GM19238 (cell line): Measurements from ENCODE around the gene TOGARAM2.
"Not testable (repeated sequence)": the region's sequence is repeated elsewhere in the genome, so short reads cannot be mapped to it uniquely, and the experiment has no call there.

Source experiments
- DNase-seq: peaks from one replicate; pipeline ENCODE4 v3.0.0; 2011; ENCODE audit warnings: low spot score; ENCODE audit not compliant: insufficient read length

Gene TOGARAM2

GRCh38 chr2:29072251-29072650, 91.2 kb downstream of the TOGARAM2 start:
- no peak for DNase-seq

GRCh38 chr2:29072971-29073725, 92.0 kb downstream of the TOGARAM2 start:
- DNase-seq, result no peak

GRCh38 chr2:29073933-29074332, 92.8 kb downstream of the TOGARAM2 start:
- no peak for DNase-seq

GRCh38 chr2:29074411-29074810, 93.3 kb downstream of the TOGARAM2 start, which contains the start of gene PCARE:
PCARE (minus strand) TSS chr2:29074523; CDS start chr2:29074261, 262 bp downstream.
- DNase-seq, result no peak

GRCh38 chr2:29075894-29076705, 95.0 kb downstream of the TOGARAM2 start:
- no peak for DNase-seq

GRCh38 chr2:29079887-29080286, 98.8 kb downstream of the TOGARAM2 start:
- DNase-seq, result no peak

- no peak for DNase-seq
These were observed 100.0 kb downstream of the TOGARAM2 start for GRCh38 chr2:29080886-29081743.

- no peak for DNase-seq
These were observed 101.9 kb downstream of the TOGARAM2 start for GRCh38 chr2:29082804-29083495.

- DNase-seq, result no peak
These were observed 103.5 kb downstream of the TOGARAM2 start for GRCh38 chr2:29084554-29084953.

GRCh38 chr2:29090311-29090710, 109.2 kb downstream of the TOGARAM2 start:
- not testable (repeated sequence) for DNase-seq

GRCh38 chr2:29096969-29097368, 115.9 kb downstream of the TOGARAM2 start:
- DNase-seq, result no peak

- no peak for DNase-seq
These were observed 116.5 kb downstream of the TOGARAM2 start for GRCh38 chr2:29097569-29097968.

- DNase-seq, result no peak
These were observed 119.5 kb downstream of the TOGARAM2 start for GRCh38 chr2:29100564-29100963.
